HEK293 (cell line): Measurements from ENCODE around the gene LSP1.

Experiments used
- CTCF ChIA-PET: fragments of 350-600 bp; formaldehyde crosslinking; extraction: SDS; loops from one replicate; lab custom pipeline; 2021; ENCODE audit warnings: antibody characterized with exemption; lab: Yijun Ruan, JAX
- POLR2A ChIA-PET: fragments of 300-600 bp; formaldehyde crosslinking; extraction: SDS; loops from one replicate; lab custom pipeline; 2020; ENCODE audit warnings: antibody characterized with exemption, inconsistent platforms; lab: Yijun Ruan, JAX
- H3K27ac ChIP-seq: fragments of 200-500 bp; sonication (Bioruptor generic); 2 replicates; pipeline ENCODE4 v1.5.1; 2014; ENCODE audit warnings: low read depth, low read length, control low read depth, inconsistent platforms; ENCODE audit errors: extremely low read depth
- H3K36me3 ChIP-seq, 2 experiments: fragments of 200-500 bp in 1 of 2; sonication (Bioruptor generic) in 1 of 2; 1 replicate in 1 of 2; 2 replicates in 1 of 2; pipeline ENCODE4 v1.5.1; 2014 to 2017; ENCODE audit warnings: inconsistent platforms in 2 of 2, low read length in 2 of 2; ENCODE audit not compliant: control insufficient read depth in 2 of 2, insufficient read depth in 1 of 2
- H3K4me1 ChIP-seq: fragments of 200-500 bp; sonication (Bioruptor generic); 2 replicates; pipeline ENCODE4 v1.5.1; 2014; ENCODE audit warnings: mild to moderate bottlenecking, low read length, inconsistent platforms; ENCODE audit not compliant: control insufficient read depth, insufficient read depth
- H3K4me3 ChIP-seq: 2 replicates; pipeline ENCODE4 v1.5.1; 2011; ENCODE audit warnings: low read depth, mild to moderate bottlenecking, control low read depth, low read length, moderate library complexity
- H3K9me3 ChIP-seq: fragments of 200-500 bp; sonication (Bioruptor generic); 2 replicates; pipeline ENCODE4 v1.5.1; 2014; ENCODE audit warnings: low read depth, low read length, inconsistent platforms; ENCODE audit not compliant: control insufficient read depth, insufficient read depth
- KLF1 ChIP-seq: fragments of 450-650 bp; formaldehyde crosslinking; IDR thresholded peaks from 2 replicates; pipeline ENCODE4 v1.5.1; 2016; ENCODE audit warnings: missing biosample characterization, missing genetic modification characterization
- MZF1 ChIP-seq: fragments of 450-650 bp; formaldehyde crosslinking; IDR thresholded peaks from 2 replicates; pipeline ENCODE4 v1.5.1; 2017; ENCODE audit warnings: missing biosample characterization, missing genetic modification characterization, borderline replicate concordance
- PRDM1 ChIP-seq: fragments of 450-650 bp; formaldehyde crosslinking; IDR thresholded peaks from 2 replicates; pipeline ENCODE4; 2016; ENCODE audit warnings: missing biosample characterization, missing genetic modification characterization
- ZBTB8A ChIP-seq: fragments of 450-650 bp; formaldehyde crosslinking; IDR thresholded peaks from 2 replicates; pipeline ENCODE4 v1.5.1; 2016; ENCODE audit warnings: missing biosample characterization, missing genetic modification characterization
- ZEB2 ChIP-seq: fragments of 450-650 bp; formaldehyde crosslinking; IDR thresholded peaks from 2 replicates; pipeline ENCODE4 v1.5.1; 2016; ENCODE audit warnings: missing biosample characterization, missing genetic modification characterization
- ZIC2 ChIP-seq: fragments of 450-650 bp; formaldehyde crosslinking; IDR thresholded peaks from 2 replicates; pipeline ENCODE4 v1.5.1; 2016; ENCODE audit warnings: missing biosample characterization, missing genetic modification characterization
- ZNF10 ChIP-seq: fragments of 450-650 bp; formaldehyde crosslinking; IDR thresholded peaks from 2 replicates; pipeline ENCODE4 v1.5.1; 2017; ENCODE audit warnings: missing biosample characterization, missing genetic modification characterization
- ZNF140 ChIP-seq: fragments of 450-650 bp; formaldehyde crosslinking; IDR thresholded peaks from 2 replicates; pipeline ENCODE4 v1.5.1; 2016; ENCODE audit warnings: missing biosample characterization, missing genetic modification characterization
- ZNF169 ChIP-seq: fragments of 450-650 bp; formaldehyde crosslinking; IDR thresholded peaks from 2 replicates; pipeline ENCODE4 v1.5.1; 2016; ENCODE audit warnings: missing biosample characterization, missing genetic modification characterization
- ZNF221 ChIP-seq: fragments of 450-650 bp; formaldehyde crosslinking; IDR thresholded peaks from 2 replicates; pipeline ENCODE4 v1.5.1; 2017; ENCODE audit warnings: missing biosample characterization, missing genetic modification characterization, borderline replicate concordance
- ZNF341 ChIP-seq: fragments of 450-650 bp; formaldehyde crosslinking; IDR thresholded peaks from 2 replicates; pipeline ENCODE4; 2016; ENCODE audit warnings: low read depth, missing biosample characterization, missing genetic modification characterization
- ZNF391 ChIP-seq: fragments of 450-650 bp; formaldehyde crosslinking; IDR thresholded peaks from 2 replicates; pipeline ENCODE4 v1.5.1; 2016; ENCODE audit warnings: low read depth, missing biosample characterization, missing genetic modification characterization, borderline replicate concordance
- ZNF501 ChIP-seq: fragments of 450-650 bp; formaldehyde crosslinking; IDR thresholded peaks from 2 replicates; pipeline ENCODE4 v1.5.1; 2016; ENCODE audit warnings: missing biosample characterization, missing genetic modification characterization
- ZNF623 ChIP-seq: fragments of 450-650 bp; formaldehyde crosslinking; IDR thresholded peaks from 2 replicates; pipeline ENCODE4 v1.5.1; 2016; ENCODE audit warnings: missing biosample characterization, missing genetic modification characterization
- ZNF677 ChIP-seq: fragments of 450-650 bp; IDR thresholded peaks from 2 replicates; pipeline ENCODE4 v1.5.0; 2018; ENCODE audit warnings: missing biosample characterization, mild to moderate bottlenecking, missing genetic modification characterization, moderate library complexity
- ZNF785 ChIP-seq: fragments of 450-650 bp; formaldehyde crosslinking; IDR thresholded peaks from 2 replicates; pipeline ENCODE4 v1.5.1; 2016; ENCODE audit warnings: missing biosample characterization, missing genetic modification characterization
- ZSCAN16 ChIP-seq: fragments of 450-650 bp; formaldehyde crosslinking; IDR thresholded peaks from 2 replicates; pipeline ENCODE4 v1.5.1; 2016; ENCODE audit warnings: missing biosample characterization, missing genetic modification characterization
- TF ChIP-seq, protein P1 (sequence below): fragments of 450-650 bp; formaldehyde crosslinking; IDR thresholded peaks from 2 replicates; pipeline ENCODE4 v1.5.1; 2016; ENCODE audit warnings: missing biosample characterization, missing genetic modification characterization
- TF ChIP-seq, protein P2 (sequence below): fragments of 450-650 bp; formaldehyde crosslinking; IDR thresholded peaks from 2 replicates; pipeline ENCODE4 v1.5.1; 2016; ENCODE audit warnings: missing biosample characterization, missing genetic modification characterization
- TF ChIP-seq, protein P3 (sequence below): fragments of 450-650 bp; formaldehyde crosslinking; IDR thresholded peaks from 2 replicates; pipeline ENCODE4 v1.5.1; 2017; ENCODE audit warnings: missing biosample characterization, missing genetic modification characterization
- TF ChIP-seq, protein P4 (sequence below): fragments of 450-650 bp; formaldehyde crosslinking; IDR thresholded peaks from 2 replicates; pipeline ENCODE4 v1.5.1; 2016; ENCODE audit warnings: missing biosample characterization, missing genetic modification characterization
- TF ChIP-seq, protein P5 (sequence below): fragments of 450-650 bp; formaldehyde crosslinking; IDR thresholded peaks from 2 replicates; pipeline ENCODE4 v1.5.1; 2016; ENCODE audit warnings: missing biosample characterization, missing genetic modification characterization

LSP1 gene

DNA sequence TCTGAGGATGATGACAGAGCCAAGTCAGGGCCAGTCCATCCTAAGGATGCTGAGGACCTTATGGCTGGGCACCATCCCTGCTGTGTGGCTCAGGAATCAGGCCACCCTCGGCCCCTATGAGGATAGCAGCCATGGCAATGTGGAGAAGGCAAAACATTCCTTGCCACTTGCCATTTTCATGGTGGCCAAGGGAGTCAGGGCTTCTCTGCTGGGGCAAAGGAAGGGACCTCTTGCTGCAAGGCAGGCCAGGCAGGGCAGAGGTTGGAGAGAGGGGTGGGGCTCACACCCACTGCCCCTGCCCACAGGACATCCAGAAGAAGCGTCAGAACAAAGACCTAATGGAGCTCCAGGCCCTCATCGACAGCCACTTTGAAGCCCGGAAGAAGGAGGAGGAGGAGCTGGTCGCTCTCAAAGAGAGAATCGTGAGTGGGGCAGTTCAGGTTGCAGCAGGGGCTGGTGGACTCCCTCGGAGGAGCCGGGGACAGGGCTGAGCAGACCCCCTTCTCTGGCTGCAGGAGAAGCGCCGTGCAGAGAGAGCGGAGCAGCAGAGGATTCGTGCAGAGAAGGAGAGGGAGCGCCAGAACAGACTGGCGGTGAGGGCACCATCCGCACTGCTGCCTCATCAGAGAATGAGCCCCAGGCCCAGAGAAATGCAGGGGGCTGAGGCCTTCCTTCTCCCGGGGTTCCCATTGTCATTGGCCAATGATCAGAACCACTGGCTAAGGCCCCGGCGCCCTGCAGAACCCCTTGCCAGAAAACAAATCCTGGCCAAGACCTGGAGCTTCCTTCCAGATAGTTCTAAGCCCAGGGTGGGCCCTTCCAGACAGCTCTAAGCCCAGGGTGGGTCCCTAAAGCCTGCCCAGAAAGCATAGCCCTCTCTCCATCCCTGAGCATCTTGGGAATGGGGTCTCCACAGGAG lies 80.8 kb downstream of the LSP1 start:
- CTCF ChIA-PET = no interaction called here
- POLR2A ChIA-PET = no interaction called here

DNA sequence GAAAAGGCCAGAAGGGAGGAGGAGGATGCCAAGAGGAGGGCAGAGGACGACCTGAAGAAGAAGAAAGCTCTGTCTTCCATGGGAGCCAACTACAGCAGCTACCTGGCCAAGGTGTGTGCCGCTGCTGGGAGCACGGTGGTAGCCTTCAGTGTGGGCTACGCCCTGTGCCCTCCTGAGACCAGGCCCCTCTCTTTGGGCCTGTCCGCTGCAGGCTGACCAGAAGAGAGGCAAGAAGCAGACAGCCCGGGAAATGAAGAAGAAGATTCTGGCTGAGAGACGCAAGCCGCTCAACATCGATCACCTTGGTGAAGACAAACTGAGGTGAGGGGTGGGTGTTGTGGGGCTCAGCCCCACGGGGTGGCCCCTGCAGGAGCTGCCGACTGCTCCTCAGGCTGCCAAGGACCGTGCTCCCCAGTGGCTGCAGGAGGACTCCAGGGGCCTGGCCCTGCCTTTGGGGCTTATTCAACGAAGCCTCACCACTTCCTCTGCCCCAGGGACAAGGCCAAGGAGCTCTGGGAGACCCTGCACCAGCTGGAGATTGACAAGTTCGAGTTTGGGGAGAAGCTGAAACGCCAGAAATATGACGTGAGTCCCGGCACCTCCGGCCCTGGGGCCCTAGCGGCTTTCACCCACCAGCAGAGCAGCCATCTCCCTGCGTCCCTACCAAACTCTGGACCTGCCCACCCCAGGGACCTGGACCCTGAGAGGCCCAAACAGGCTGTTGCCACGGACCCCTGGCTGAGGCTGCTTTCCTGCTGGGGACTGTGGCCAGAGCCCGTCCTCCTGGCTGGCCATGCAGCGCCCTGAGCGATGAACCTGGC lies 81.7 kb downstream of the LSP1 start:
- POLR2A ChIA-PET = no interaction called here
- Histone ChIP-seq H3K4me3 (no peak overlapping the region), H3K4me1 (no peaks in the 10 kb centered on the region), H3K27ac (no peak overlapping the region), H3K9me3 (no peaks in the 10 kb centered on the region), H3K36me3 (no peaks in the 10 kb centered on the region)
- TF ChIP-seq, protein P1, sequence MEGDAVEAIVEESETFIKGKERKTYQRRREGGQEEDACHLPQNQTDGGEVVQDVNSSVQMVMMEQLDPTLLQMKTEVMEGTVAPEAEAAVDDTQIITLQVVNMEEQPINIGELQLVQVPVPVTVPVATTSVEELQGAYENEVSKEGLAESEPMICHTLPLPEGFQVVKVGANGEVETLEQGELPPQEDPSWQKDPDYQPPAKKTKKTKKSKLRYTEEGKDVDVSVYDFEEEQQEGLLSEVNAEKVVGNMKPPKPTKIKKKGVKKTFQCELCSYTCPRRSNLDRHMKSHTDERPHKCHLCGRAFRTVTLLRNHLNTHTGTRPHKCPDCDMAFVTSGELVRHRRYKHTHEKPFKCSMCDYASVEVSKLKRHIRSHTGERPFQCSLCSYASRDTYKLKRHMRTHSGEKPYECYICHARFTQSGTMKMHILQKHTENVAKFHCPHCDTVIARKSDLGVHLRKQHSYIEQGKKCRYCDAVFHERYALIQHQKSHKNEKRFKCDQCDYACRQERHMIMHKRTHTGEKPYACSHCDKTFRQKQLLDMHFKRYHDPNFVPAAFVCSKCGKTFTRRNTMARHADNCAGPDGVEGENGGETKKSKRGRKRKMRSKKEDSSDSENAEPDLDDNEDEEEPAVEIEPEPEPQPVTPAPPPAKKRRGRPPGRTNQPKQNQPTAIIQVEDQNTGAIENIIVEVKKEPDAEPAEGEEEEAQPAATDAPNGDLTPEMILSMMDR (tag by site-specific recombination) = no peak
- TF ChIP-seq, protein P2, sequence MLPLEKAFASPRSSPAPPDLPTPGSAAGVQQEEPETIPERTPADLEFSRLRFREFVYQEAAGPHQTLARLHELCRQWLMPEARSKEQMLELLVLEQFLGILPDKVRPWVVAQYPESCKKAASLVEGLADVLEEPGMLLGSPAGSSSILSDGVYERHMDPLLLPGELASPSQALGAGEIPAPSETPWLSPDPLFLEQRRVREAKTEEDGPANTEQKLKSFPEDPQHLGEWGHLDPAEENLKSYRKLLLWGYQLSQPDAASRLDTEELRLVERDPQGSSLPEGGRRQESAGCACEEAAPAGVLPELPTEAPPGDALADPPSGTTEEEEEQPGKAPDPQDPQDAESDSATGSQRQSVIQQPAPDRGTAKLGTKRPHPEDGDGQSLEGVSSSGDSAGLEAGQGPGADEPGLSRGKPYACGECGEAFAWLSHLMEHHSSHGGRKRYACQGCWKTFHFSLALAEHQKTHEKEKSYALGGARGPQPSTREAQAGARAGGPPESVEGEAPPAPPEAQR (tag by site-specific recombination) = no peak
- no peak for TF ChIP-seq ZNF221 (tag by site-specific recombination)
- TF ChIP-seq, protein P3, sequence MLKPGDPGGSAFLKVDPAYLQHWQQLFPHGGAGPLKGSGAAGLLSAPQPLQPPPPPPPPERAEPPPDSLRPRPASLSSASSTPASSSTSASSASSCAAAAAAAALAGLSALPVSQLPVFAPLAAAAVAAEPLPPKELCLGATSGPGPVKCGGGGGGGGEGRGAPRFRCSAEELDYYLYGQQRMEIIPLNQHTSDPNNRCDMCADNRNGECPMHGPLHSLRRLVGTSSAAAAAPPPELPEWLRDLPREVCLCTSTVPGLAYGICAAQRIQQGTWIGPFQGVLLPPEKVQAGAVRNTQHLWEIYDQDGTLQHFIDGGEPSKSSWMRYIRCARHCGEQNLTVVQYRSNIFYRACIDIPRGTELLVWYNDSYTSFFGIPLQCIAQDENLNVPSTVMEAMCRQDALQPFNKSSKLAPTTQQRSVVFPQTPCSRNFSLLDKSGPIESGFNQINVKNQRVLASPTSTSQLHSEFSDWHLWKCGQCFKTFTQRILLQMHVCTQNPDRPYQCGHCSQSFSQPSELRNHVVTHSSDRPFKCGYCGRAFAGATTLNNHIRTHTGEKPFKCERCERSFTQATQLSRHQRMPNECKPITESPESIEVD = no peak
- CTCF ChIA-PET = interaction anchor here (0.6 to 0.8 kb wide), 2 partner anchors 11 to 52 kb away, joined by 3 read pairs; no protein-coding TSS in a partner anchor

More for the DNA sequence above, 80.8 kb downstream of the LSP1 start:
- Histone ChIP-seq H3K9me3 (no peaks in the 10 kb centered on the region), H3K4me3 (no peak overlapping the region), H3K36me3 (no peaks in the 10 kb centered on the region), H3K4me1 (no peaks in the 10 kb centered on the region), H3K27ac (no peak overlapping the region)
- no peak for TF ChIP-seq ZNF169 (tag by site-specific recombination)
- no peak for TF ChIP-seq ZBTB8A
- no peak for TF ChIP-seq ZNF341 (tag by site-specific recombination)
- TF ChIP-seq ZNF140 (tag by site-specific recombination) = no peak
- no peak for TF ChIP-seq ZNF391 (tag by site-specific recombination)
- TF ChIP-seq, protein P4, sequence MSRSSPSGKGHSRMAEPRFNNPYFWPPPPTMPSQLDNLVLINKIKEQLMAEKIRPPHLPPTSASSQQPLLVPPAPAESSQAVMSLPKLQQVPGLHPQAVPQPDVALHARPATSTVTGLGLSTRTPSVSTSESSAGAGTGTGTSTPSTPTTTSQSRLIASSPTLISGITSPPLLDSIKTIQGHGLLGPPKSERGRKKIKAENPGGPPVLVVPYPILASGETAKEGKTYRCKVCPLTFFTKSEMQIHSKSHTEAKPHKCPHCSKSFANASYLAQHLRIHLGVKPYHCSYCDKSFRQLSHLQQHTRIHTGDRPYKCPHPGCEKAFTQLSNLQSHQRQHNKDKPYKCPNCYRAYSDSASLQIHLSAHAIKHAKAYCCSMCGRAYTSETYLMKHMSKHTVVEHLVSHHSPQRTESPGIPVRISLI = no peak
- TF ChIP-seq ZSCAN16 (tag by site-specific recombination) = no peak
- TF ChIP-seq ZNF623 = no peak
- TF ChIP-seq ZNF677 (tag by site-specific recombination) = no peak
- no peak for TF ChIP-seq ZEB2 (tag by site-specific recombination)
- TF ChIP-seq ZNF785 = no peak
- TF ChIP-seq ZNF10 = no peak
- TF ChIP-seq, protein P5, sequence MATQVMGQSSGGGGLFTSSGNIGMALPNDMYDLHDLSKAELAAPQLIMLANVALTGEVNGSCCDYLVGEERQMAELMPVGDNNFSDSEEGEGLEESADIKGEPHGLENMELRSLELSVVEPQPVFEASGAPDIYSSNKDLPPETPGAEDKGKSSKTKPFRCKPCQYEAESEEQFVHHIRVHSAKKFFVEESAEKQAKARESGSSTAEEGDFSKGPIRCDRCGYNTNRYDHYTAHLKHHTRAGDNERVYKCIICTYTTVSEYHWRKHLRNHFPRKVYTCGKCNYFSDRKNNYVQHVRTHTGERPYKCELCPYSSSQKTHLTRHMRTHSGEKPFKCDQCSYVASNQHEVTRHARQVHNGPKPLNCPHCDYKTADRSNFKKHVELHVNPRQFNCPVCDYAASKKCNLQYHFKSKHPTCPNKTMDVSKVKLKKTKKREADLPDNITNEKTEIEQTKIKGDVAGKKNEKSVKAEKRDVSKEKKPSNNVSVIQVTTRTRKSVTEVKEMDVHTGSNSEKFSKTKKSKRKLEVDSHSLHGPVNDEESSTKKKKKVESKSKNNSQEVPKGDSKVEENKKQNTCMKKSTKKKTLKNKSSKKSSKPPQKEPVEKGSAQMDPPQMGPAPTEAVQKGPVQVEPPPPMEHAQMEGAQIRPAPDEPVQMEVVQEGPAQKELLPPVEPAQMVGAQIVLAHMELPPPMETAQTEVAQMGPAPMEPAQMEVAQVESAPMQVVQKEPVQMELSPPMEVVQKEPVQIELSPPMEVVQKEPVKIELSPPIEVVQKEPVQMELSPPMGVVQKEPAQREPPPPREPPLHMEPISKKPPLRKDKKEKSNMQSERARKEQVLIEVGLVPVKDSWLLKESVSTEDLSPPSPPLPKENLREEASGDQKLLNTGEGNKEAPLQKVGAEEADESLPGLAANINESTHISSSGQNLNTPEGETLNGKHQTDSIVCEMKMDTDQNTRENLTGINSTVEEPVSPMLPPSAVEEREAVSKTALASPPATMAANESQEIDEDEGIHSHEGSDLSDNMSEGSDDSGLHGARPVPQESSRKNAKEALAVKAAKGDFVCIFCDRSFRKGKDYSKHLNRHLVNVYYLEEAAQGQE (tag by site-specific recombination) = no peak
- TF ChIP-seq PRDM1 (tag by site-specific recombination) = no peak
- no peak for TF ChIP-seq KLF1 (tag by site-specific recombination)
- no peak for TF ChIP-seq MZF1 (tag by site-specific recombination)
- no peak for TF ChIP-seq ZIC2
- no peak for TF ChIP-seq ZNF501
